Activated gamma-delta T cell treated with anti-CD3 and anti-CD28 coated beads, Interleukin-2, amount 50 U/mL, for 16 hours (primary cell): ENCODE data around the gene PEF1.

Experiments
- DNase-seq: peaks from one replicate; pipeline ENCODE4 v3.0.0-alpha.2; 2020; ENCODE audit warnings: low read depth

The PEF1 gene

DNA sequence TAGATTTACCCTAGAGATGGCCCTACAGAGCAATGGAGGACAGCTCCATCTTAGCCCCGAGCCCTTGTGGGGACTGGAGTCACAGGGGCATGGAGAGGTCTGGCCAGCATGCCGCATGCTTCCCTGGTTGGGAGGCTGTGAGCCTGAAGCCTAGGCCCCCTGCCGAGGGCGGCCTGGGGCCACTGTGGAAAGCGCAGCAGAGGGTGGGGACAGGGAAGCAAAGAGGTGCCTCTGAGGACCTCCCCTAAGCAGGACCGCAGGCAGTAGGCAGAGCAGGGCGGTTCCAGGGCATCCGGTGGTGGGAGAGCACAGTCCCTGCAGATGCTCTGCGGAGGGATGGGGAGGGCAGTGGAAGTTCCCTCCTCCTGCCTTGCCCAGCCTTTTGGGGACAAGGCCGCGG, 26.5 kb upstream of the PEF1 start:
- no peak for DNase-seq

DNA sequence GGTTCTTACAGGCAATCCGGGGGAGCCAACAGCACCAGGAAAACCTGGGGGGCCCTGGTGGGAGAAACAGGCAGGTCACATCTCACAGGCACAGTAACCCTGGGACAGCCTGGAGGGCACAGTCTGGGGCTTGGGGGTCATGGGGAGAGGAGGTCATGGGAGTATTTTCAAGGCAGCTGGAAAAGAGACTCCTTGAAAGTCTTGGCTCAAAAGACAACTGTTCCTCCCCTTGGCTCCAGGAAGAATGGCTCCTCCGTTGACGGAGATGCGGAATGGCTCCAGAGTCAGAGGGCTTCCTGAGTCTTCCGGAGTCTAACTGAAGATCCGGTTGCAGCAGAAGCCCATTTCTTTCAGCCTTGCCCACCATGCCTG, 25.9 kb upstream of the PEF1 start:
- DNase-seq: no peak

DNA sequence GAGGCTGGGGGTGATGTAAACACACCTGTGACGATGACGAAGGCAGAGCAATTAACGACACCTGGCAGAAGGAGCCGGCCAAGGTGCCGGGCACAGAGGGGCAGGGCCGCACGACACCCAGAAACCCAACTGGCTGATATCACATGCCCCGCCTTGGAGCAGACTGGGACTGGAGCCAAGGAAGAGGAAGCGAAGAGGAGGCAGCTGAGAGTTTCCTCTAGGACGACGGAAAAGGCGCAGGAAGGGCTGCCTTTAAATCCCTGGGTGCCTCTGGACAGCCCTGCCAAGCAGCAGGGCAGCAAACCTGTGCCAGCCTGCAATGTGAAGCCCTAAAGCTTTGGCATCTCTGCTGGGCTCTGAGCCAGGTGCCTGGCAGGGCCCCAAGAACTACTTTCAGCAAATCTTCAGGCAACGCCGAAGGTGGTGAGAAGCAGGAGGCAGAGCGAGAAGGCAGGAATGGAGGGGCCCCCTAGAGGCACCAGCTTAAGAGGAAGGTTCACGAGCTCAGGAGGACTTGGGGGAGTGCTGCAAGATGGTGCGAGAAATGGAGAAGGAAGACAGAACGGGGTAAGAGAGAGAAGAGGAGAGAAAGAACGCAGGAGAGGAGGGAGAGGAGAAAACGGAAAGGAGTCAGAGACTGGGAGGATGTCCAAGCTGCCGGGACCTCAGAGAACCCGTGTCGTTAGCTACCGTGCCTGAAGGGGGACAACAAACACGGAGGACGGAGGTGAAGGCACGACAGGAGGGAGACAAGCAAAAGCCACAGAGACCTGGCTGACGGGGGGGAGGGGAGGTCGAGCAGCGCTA, 25.3 kb upstream of the PEF1 start:
- peak; percentile 4 for DNase-seq

DNA sequence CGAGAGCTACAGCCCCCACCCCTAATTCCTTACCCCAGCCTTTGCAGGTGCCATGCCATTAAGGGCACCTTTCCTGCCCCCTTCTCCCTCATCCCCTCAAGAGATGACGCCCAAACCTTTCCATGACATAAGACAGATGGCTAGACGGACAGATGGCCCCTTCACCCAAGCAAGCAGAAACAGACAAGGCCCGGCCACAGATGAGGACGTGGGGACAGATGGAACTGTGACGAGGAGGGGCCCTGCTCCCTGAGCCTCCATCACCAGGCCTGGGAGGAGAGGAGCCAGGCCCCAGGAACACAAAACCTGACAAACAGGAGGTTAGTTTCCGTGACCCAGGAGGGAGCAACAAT, 24.7 kb upstream of the PEF1 start:
- no peak for DNase-seq

DNA sequence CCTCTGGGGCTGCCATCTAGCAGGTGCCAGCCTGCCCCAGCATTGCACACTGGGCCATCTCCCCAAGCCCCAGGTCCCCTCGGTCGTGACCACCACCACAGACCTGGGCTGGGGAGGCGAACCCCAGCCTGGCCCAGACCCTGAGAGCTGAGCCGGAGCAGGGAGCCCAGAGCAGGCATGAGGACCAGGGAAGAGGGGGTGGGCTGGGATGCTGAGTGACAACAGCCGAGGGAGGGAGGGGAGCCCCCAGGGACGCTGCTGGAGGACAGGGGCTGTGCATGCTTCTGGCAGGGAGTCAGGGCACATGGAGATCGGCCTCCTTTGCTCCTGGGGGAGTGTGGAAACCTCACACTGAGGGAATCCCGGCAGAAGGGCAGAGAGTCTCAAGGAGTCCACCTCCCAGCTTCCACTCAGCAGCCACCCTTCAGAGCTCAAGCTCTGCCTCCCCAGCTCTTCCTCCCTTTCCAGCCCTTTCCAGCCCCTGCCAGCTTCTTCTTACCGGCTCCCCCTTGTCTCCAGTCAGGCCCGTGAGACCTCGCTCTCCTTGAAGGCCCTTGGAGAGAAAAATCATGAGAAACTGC, 23.7 kb upstream of the PEF1 start:
- no peak for DNase-seq

DNA sequence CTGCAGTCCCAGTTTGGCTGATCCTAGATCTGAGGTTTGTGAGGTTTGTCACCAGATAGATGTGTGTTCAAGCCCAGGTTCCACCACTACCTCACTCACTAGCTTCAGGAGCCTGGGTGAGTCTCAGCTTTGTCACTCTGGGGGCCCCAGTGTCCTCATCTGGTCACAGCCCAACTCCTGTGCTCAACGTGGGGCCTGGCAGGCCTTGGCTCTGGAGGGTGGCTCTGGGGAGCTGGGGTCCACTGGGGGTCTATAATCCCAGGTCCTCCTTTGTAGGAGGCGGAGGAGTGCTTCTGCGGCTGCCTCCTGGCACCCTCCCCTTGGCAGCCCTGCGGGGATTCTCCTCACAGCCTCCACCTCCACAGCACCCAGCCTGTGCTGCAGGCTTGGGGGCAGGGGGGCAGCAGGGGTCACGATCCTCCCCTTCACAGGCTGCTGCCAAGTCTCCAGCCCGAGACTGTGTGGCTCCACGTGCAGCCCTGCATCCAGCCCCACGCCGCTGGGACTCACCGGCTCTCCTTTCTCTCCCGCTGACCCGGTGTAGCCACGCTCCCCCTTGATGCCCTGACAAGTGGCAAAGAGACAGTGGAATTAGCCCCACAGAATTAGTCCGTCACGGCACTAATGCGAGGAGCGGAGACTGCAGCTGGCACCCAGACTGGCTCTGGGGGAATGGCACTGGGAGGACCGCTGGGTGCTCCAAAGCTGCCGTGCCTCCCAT, 22.5 kb upstream of the PEF1 start:
- DNase-seq: no peak

DNA sequence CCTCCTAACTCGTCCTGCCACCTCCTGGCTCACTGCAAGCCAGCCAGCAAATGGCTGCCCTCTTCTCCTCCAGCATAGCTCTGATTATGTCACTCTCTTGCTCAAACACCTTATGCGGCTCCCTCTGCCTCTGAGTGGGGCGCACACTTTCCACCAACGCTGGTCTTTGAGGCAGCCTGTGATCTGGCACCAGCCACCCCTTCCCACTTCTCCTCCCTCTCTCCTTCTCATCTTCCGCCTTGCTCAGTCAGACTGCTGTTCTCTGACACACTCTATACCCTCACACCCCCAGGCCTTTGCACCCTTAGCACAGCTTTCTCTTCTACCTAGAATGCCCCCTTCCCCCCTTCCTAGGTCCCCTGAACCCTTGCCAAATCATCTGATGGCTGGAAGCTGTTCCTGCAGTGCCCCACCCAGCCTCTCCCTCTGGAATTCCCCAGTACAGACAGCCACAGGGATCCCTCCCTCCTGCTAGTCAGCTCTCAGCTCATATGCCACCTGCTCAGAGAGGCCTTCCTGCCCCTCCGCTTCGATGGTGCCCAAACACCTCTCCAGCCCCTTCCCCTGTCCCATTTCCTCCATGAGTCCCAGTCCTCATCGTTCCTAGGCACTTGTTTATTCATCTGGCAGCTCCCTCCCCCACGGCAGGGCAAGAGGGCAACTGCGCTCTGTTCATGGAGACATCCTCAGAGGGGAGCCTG, 21.7 kb upstream of the PEF1 start:
- no peak for DNase-seq

DNA sequence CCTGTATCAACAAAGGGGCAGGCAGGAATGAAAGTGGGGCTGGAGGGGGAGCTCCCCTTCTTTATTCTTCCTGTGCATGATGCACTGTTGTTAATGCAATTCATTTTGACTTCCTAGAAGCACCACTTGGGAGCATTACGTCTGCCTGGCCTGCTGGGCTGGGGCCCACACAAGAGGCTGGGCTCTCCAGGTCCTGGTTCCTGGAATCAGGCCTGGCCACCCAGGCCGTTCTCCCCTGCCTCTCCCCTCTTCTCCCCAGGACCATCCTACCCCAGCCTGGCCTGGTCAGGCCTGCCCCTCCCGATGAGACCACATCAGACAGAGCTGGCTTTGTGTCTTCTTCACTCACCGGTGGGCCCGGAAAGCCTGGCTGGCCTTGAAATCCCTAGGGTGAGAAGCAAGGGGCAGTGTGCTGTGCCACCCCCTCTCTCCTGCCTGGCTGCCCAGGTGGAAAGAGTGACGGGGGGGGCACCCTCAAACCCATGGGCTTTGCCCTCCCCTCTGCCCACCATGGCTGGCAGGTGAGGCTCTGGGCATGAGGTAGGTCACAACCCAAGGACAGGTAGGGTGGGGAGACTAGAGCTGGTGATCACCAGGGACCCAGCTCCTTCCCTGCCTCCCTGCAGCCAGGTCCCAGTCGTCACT, 20.7 kb upstream of the PEF1 start:
- no peak for DNase-seq

DNA sequence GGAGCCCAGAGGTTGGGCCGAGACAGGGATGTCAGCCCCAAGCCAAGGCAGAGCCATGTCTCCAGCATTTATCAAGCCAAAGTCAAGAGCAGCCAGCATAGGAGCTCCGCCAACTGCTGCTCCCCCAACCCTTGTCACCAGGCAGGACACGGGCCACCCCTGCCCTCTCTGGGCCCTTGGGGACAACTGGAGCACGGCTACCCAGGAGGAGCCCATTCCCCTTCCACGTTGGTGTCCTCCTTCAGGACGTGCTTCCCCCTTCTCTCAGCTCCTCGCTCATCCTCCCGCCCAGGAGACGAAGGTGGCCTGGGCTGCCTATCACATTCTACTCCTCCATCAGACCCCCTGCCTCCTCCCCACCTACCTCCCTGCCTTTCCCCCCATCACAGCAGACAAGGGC, 19.9 kb upstream of the PEF1 start:
- DNase-seq: no peak

DNA sequence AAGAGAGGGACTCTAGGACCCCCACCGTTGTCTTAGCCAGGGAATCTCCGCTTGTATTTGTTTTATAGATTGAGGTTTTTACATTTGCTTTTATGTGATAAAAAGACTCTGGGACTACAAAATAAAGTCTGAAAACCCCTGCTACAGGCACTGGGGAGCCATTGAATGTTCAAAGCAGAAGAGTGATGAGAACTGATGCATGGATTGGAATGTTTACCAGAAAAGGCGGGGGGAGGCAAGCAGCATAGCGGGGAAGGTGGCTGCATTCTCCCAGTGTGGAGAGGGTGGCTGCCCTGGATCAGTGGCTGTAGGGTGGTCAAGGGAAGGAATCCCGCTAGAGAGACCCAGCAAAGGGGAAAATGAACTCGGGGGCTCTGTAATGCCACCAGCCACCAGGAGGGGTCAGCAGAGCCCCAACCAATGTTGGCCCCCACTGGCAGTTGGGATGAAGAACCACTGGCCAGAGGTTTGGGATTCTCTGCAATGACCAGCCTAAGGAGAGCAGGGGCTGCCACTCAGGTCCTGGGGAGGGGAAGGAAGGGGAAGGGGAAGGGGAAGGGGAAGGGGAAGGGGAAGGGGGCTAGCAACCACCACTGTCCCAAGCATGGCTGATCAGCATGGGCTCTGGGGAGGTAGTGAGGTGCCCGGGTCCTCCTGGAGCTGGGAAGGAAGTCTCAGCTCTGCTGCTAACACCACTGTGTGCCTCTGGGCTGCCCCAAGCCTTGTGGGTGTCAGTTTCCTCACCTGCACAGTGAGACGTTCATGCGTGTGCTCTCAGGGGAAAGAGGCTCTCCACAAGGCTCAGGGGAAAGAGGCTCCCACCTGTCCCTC, 19.2 kb upstream of the PEF1 start:
- DNase-seq: peak; percentile 45

DNA sequence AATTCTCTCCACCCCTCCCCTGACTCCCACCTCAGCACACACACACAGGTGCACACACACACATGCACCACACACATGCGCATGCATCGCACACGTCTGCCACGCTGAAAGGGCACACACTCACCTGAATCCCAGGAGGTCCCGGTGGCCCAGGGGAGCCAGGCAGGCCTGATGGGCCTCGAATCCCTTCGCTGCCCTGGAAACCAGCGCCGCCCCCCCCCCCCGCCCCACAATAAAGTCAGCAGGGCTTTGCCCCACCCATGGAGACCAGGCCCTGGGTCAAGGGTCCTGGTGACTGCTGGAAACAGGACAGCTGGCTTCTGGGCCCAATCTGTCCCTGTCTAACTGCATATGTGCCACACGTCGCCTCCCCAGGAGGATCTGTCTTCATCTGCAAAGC, 17.8 kb upstream of the PEF1 start:
- DNase-seq: no peak

DNA sequence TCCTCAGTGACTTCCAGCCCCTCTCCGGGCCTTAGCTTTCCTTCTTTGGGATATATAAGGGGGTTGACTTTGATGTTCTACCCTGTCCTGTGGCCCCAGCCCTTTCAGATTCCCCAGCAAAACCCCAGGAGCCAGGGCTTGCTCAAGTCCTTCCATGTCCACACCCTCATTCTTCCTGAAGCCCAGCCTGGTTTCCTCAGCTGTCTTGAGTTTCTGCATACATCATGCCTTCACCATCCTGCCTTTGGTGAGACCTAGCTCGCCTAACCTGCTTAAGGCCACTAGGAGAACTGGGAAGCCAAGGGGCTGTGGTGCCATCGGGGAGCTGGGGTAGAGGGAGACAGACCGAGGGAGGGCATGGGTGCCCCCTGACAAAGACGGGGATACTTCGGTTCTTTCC, 17.2 kb upstream of the PEF1 start:
- DNase-seq: no peak

DNA sequence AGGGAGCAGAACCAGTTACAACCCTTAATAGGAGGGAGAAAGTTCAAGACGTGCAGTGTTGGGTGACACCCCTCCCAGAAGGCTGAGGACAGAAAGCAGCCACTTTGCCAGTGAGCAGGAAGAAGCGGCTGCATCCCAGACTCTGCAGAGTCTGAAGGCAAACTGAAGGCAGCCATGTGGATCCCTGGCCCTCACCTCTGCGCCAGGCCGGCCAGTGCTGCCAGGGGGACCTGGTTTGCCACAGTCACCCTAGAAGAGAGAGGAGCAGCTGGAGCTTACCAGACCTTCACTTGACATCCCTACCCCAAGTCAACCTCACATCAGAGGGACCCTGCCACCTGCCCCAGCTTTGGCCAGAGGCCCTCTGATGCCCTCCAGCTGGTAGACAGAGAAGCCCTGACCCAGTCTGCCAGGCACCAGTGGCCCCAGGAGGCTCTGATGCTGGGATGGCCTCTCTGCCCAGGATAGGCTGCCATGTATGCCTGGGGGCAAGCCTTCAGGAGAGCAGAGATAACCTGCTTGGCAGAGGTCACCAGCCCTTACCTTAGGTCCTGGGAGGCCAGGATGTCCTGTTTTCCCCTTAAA, 16.3 kb upstream of the PEF1 start:
- no peak for DNase-seq

DNA sequence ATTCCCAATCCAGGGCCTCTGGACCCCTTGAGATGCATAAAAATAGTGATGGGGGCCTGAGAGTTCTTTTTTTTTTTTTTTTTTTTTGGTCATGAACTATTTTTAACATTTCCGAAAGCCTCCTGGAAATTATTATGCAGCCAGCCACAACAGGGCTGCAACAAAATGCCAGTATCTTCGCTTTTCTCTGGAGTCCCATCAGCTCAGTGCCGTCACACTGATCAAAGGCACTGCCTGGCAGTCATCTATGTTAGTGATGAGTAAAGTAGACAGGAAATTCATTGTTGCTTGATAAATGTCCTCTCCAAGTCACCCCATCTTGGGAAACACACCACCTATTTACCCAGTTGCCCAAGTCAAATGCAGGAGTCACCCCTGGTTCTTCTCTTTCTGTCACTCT, 15.2 kb upstream of the PEF1 start:
- no peak for DNase-seq

DNA sequence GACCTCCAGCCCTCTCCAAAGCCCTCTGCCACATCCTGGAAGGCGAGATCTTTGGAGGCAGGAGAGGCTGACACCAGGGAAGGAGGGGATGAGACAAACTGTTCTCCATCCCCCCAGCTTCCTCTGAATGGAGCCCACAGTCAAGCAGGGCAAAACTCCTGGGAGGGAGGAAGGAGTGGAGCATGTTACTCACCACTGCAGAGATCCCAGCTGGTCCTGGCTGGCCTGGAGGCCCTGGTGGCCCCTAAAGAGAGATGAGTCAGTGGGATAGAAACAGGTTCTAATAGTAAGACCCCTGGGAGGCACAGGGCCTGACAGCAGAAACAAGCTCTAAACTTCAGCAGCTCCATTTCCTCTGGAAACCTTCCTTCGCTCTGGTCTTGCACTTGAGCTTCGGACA, 14.0 kb upstream of the PEF1 start:
- no peak for DNase-seq

DNA sequence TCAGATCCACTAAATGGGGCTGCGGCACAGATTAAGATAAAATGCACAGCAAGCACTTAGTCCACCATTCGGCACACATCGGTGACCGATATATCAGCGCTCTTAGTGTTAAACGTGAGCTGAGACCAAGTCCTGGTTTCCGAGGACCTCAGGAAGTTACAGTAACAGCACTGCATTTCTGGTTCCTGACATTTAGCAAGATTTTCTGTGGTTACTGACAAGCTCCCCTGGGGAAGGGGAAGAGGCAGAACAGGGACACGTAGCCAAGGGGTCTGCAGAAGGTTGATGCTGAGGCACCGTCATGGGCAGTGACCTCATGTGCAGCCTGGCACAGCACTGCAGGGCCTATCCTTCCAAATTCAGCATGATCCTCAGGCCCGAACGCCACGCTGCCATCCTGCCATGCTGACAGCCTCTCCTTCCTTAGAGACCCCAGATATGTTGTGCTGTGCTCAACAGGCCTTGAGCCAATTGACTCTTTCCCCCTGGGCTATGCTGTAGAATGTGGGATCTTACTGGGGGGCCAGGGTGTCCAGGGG, 13.4 kb upstream of the PEF1 start:
- DNase-seq: no peak

DNA sequence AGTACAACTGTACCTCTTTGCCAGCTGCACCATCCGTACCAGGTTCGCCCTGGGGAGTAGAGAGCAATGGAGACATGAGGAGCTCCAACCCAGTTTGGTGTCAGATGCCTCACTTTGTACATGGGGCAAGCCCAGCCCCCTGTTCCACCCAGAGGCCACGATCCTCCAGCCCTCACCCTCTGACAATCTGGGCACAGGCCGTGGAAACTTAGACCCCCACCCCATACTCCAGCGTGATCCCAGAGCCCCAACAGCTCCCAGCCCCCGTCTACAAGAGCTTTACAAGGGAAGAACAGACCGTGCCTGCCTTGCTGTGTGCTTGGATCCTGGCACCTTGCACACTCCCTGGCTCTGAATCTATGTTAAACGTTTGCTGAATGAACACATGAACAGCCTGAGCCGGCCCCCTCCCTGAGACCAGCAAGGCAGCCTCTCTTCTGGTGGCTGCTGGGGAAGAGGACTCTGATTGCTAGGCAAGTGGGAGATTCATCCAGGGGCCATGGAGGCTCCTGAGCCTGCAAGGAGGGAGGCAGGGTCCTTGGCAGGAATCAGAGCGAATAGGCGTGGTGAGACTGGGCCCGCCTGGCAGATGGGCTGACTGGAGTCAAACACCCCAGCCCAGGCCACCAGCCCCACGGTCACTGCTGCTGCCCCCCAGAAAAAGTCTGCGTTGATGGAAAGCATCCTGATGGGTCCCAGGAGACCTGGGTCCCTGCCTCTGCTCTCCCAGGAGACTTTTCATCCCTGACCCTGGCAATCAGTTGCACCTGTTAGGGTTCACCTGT, 12.5 kb upstream of the PEF1 start:
- no peak for DNase-seq

DNA sequence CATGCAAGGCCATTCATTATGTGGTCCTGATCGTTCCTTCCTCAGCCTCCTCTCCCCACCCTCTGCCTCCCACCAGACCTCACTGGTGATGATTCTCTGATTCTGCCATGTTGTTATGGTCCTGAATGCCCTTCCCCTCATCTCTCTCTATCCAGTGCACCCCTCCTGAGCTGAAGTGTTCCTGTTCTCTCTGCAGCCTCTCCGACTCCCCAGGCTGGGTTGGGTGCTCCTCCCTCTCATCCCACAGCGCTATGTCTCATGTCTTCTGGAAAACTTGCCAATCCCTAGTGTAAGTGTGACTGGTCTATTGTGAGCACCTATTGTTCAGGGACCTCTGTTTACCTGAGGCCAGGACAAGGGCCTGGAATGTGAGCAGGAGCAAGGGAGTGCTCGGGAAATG, 11.1 kb upstream of the PEF1 start:
- no peak for DNase-seq

DNA sequence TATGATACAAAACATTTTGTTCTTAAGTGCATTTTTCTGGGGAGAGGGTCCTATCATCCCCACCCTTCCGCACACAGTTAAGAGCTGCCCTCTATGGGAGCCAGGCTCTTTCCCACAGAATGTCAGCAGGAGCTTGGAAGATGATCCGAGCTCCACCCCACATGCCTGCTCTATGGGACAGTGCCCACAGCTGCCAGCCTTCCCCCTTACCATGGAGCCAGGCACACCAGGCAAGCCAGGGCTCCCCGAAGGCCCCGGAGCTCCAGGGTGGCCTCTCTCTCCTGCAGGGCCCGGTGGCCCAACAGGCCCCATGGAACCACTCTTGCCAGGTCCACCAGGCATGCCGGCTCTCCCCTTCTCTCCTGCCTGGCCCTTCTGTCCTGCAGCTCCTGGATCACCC, 10.4 kb upstream of the PEF1 start:
- no peak for DNase-seq

DNA sequence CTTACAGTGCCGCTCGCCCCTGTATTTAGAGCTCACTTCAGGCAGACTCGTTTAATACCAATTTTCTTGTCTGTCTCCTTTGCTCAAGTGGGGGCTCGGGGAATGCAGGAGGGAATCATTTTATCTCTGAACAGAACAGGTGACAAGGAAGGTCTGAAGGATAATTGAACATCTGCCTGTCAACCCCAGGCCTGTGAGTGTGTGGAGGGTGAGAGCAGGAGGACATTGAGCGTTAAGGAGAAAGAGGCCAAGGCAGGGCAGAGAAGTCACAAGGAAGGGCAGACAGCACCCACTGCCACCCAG, 9.7 kb upstream of the PEF1 start:
- DNase-seq: no peak
